ENCODE data around the gene CTAG1B. TPM values are rescaled to one million over a fixed set of nuclear protein-coding genes. Genes with fewer than 3 reads are reported as not detected.
"Not testable (repeated sequence)": the region's sequence is repeated elsewhere in the genome, so short reads cannot be mapped to it uniquely, and the experiment has no call there.

CTAG1B gene
- total RNA-seq, 1 donor from 2014 or later: not detected

GRCh38 chrX:154633661-154634060 lies 14.6 kb upstream of the CTAG1B start:
- H3K4me1 ChIP-seq; H3K27me3 ChIP-seq (ENCODE audit: low read depth); H3K4me3 ChIP-seq; DNase-seq; ATAC-seq; intact Hi-C loops (cut with DNase I); H3K27ac ChIP-seq; H3K36me3 ChIP-seq; H3K9me3 ChIP-seq: not testable (repeated sequence)

- H3K36me3 ChIP-seq; intact Hi-C loops (cut with DNase I); H3K27ac ChIP-seq; ATAC-seq; H3K4me3 ChIP-seq; H3K9me3 ChIP-seq; H3K4me1 ChIP-seq; DNase-seq; H3K27me3 ChIP-seq (ENCODE audit: low read depth): not testable (repeated sequence)
Measured at GRCh38 chrX:154630949-154631348, 11.9 kb upstream of the CTAG1B start.

GRCh38 chrX:154628960-154629359 lies 9.9 kb upstream of the CTAG1B start:
- H3K36me3 ChIP-seq; H3K9me3 ChIP-seq; H3K4me3 ChIP-seq; intact Hi-C loops (cut with DNase I); H3K4me1 ChIP-seq; H3K27me3 ChIP-seq (ENCODE audit: low read depth); DNase-seq; H3K27ac ChIP-seq: not testable (repeated sequence)
- ATAC-seq: peak; percentile 70 to 75

- ATAC-seq: peak; percentile 65 to 72
- H3K27me3 ChIP-seq (ENCODE audit: low read depth); DNase-seq; H3K4me3 ChIP-seq; H3K4me1 ChIP-seq; intact Hi-C loops (cut with DNase I); H3K9me3 ChIP-seq; H3K36me3 ChIP-seq; H3K27ac ChIP-seq: not testable (repeated sequence)
Measured at GRCh38 chrX:154620767-154621414, 1.8 kb upstream of the CTAG1B start.

- ATAC-seq; H3K27me3 ChIP-seq (ENCODE audit: low read depth); H3K36me3 ChIP-seq; H3K9me3 ChIP-seq; DNase-seq; H3K4me1 ChIP-seq; H3K4me3 ChIP-seq; H3K27ac ChIP-seq; intact Hi-C loops (cut with DNase I): not testable (repeated sequence)
Measured at GRCh38 chrX:154613586-154613985, 5.5 kb downstream of the CTAG1B start.

- H3K27ac ChIP-seq; H3K4me1 ChIP-seq; ATAC-seq; H3K4me3 ChIP-seq; DNase-seq; intact Hi-C loops (cut with DNase I); H3K27me3 ChIP-seq (ENCODE audit: low read depth); H3K36me3 ChIP-seq; H3K9me3 ChIP-seq: not testable (repeated sequence)
Measured at GRCh38 chrX:154611146-154611545, 7.9 kb downstream of the CTAG1B start.

GRCh38 chrX:154608823-154609222 lies 10.3 kb downstream of the CTAG1B start:
- H3K36me3 ChIP-seq; DNase-seq; intact Hi-C loops (cut with DNase I); H3K27ac ChIP-seq; ATAC-seq; H3K9me3 ChIP-seq; H3K4me1 ChIP-seq; H3K27me3 ChIP-seq (ENCODE audit: low read depth); H3K4me3 ChIP-seq: not testable (repeated sequence)

- H3K36me3 ChIP-seq; DNase-seq; ATAC-seq; H3K27me3 ChIP-seq (ENCODE audit: low read depth); H3K4me1 ChIP-seq; H3K27ac ChIP-seq; H3K9me3 ChIP-seq; H3K4me3 ChIP-seq; intact Hi-C loops (cut with DNase I): not testable (repeated sequence)
Measured at GRCh38 chrX:154607976-154608375, 11.1 kb downstream of the CTAG1B start.

GRCh38 chrX:154607370-154607769 lies 11.7 kb downstream of the CTAG1B start:
- DNase-seq (no peak), ATAC-seq (no peak)
- Histone ChIP-seq H3K9me3 (no peaks in the 10 kb centered on the region), H3K27ac (no peak overlapping the region), H3K4me3 (no peak overlapping the region), H3K36me3 (no peaks in the 10 kb centered on the region), H3K4me1 (no peaks in the 10 kb centered on the region), H3K27me3 (ENCODE audit: low read depth) (no peaks in the 10 kb centered on the region)
- intact Hi-C loops (cut with DNase I): no loop called here
- no peak for TF ChIP-seq CTCF (IDR thresholded peaks at IDR 0.05)

- no peaks in the 10 kb centered on the region for H3K9me3 ChIP-seq
- ATAC-seq (no peak), DNase-seq (no peak)
- H3K27me3 ChIP-seq (ENCODE audit: low read depth): no peaks in the 10 kb centered on the region
- intact Hi-C loops (cut with DNase I): no loop called here
- H3K4me1 ChIP-seq: no peaks in the 10 kb centered on the region
- H3K27ac ChIP-seq: no peak overlapping the region
- no peak overlapping the region for H3K4me3 ChIP-seq
- H3K36me3 ChIP-seq: no peaks in the 10 kb centered on the region
- no peak for TF ChIP-seq CTCF (IDR thresholded peaks at IDR 0.05)
Measured at GRCh38 chrX:154605566-154605965, 13.5 kb downstream of the CTAG1B start.
